HepG2 (cell line): ENCODE measurements around the gene CFAP46.

ENCODE experiments used
- CEBPG ChIP-seq: IDR thresholded peaks from 2 replicates; pipeline ENCODE4 v1.6.1; 2016
- DPF2 ChIP-seq: sonication (generic); formaldehyde crosslinking; IDR thresholded peaks from 2 replicates; pipeline ENCODE4 v1.4.0; 2020; ENCODE audit warnings: mild to moderate bottlenecking, low read depth, missing genetic modification reagents, borderline replicate concordance
- FOXO1 ChIP-seq: sonication (generic); formaldehyde crosslinking; IDR thresholded peaks from 2 replicates; pipeline ENCODE4 v1.4.0; 2020; ENCODE audit warnings: missing genetic modification reagents
- HMG20A ChIP-seq: IDR thresholded peaks from 2 replicates; pipeline ENCODE4 v1.6.1; 2016; ENCODE audit warnings: borderline replicate concordance
- JUND ChIP-seq: sonication (generic); formaldehyde crosslinking; IDR thresholded peaks from 2 replicates; pipeline ENCODE4 v1.8.0; 2022; ENCODE audit warnings: mild to moderate bottlenecking, missing genetic modification reagents
- RAD51 ChIP-seq: fragments of 450-650 bp; IDR thresholded peaks from 2 replicates; pipeline ENCODE4 v1.6.1; 2016; ENCODE audit warnings: borderline replicate concordance
- SMAD1 ChIP-seq: sonication (generic); formaldehyde crosslinking; IDR thresholded peaks from 2 replicates; pipeline ENCODE4 v1.4.0; 2020; ENCODE audit warnings: missing genetic modification reagents, low read depth, mild to moderate bottlenecking, borderline replicate concordance
- STAG1 ChIP-seq: sonication (generic); formaldehyde crosslinking; IDR thresholded peaks from 2 replicates; pipeline ENCODE4 v1.4.0; 2020; ENCODE audit warnings: missing genetic modification reagents
- TEAD2 ChIP-seq: sonication (generic); formaldehyde crosslinking; IDR thresholded peaks from 2 replicates; pipeline ENCODE4 v1.9.0; 2021; ENCODE audit warnings: missing genetic modification reagents
- XRCC5 ChIP-seq: fragments of 200-400 bp; formaldehyde crosslinking; optimal IDR thresholded peaks from 2 replicates; pipeline ENCODE3; 2017; ENCODE audit warnings: mild to moderate bottlenecking, low read length
- ZMYM4 ChIP-seq: sonication (generic); formaldehyde crosslinking; IDR thresholded peaks from 2 replicates; pipeline ENCODE4 v1.8.1; 2023; ENCODE audit warnings: mild to moderate bottlenecking, missing genetic modification reagents
- TF ChIP-seq, protein P1 (sequence below): sonication (generic); formaldehyde crosslinking; IDR thresholded peaks from 2 replicates; pipeline ENCODE4 v1.8.1; 2023; ENCODE audit warnings: missing genetic modification reagents, inconsistent platforms, borderline replicate concordance
- TF ChIP-seq, protein P2 (sequence below): sonication (generic); formaldehyde crosslinking; IDR thresholded peaks from 2 replicates; pipeline ENCODE4 v1.5.0; 2020; ENCODE audit warnings: mild to moderate bottlenecking, missing genetic modification reagents, moderate library complexity
- TF ChIP-seq, protein P3 (sequence below): sonication (generic); formaldehyde crosslinking; IDR thresholded peaks from 2 replicates; pipeline ENCODE4 v1.4.0; 2020; ENCODE audit warnings: missing genetic modification reagents, borderline replicate concordance

DNA sequence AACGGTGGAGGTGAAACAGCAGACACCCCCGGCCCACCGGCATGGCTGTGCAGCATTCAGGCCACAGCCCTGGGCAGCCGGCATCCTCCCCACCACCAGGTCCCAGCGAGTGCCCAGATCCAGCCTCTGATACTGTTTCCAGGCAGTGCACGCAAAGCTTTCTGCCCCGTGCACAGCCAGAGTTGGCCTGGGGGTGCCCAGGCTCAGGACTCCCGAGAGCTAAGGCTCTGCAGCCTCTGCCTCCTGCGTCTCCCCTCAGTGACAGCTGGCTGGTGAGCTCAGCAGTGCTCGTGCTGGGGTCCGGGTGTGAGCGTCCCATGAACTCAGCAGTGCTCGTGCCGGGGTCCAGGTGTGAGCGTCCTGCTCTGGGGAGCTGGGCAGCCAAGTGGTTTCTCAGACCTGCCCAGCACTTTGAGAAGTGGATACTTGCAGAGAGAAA lies 65.4 kb downstream of the CFAP46 start:
- no peak for TF ChIP-seq RAD51
- TF ChIP-seq HMG20A: no peak
- no peak for TF ChIP-seq SMAD1 (CRISPR knock-in tag)
- no peak for TF ChIP-seq XRCC5
- TF ChIP-seq DPF2 (CRISPR knock-in tag): no peak
- TF ChIP-seq FOXO1 (CRISPR knock-in tag): no peak
- no peak for TF ChIP-seq STAG1 (CRISPR knock-in tag)
- TF ChIP-seq, protein P1, sequence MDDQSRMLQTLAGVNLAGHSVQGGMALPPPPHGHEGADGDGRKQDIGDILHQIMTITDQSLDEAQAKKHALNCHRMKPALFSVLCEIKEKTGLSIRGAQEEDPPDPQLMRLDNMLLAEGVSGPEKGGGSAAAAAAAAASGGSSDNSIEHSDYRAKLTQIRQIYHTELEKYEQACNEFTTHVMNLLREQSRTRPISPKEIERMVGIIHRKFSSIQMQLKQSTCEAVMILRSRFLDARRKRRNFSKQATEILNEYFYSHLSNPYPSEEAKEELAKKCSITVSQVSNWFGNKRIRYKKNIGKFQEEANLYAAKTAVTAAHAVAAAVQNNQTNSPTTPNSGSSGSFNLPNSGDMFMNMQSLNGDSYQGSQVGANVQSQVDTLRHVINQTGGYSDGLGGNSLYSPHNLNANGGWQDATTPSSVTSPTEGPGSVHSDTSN (CRISPR knock-in tag): no peak
- no peak for TF ChIP-seq JUND
- TF ChIP-seq, protein P2, sequence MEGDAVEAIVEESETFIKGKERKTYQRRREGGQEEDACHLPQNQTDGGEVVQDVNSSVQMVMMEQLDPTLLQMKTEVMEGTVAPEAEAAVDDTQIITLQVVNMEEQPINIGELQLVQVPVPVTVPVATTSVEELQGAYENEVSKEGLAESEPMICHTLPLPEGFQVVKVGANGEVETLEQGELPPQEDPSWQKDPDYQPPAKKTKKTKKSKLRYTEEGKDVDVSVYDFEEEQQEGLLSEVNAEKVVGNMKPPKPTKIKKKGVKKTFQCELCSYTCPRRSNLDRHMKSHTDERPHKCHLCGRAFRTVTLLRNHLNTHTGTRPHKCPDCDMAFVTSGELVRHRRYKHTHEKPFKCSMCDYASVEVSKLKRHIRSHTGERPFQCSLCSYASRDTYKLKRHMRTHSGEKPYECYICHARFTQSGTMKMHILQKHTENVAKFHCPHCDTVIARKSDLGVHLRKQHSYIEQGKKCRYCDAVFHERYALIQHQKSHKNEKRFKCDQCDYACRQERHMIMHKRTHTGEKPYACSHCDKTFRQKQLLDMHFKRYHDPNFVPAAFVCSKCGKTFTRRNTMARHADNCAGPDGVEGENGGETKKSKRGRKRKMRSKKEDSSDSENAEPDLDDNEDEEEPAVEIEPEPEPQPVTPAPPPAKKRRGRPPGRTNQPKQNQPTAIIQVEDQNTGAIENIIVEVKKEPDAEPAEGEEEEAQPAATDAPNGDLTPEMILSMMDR (CRISPR knock-in tag): no peak
- no peak for TF ChIP-seq TEAD2 (CRISPR knock-in tag)
- TF ChIP-seq ZMYM4: no peak
- TF ChIP-seq, protein P3, sequence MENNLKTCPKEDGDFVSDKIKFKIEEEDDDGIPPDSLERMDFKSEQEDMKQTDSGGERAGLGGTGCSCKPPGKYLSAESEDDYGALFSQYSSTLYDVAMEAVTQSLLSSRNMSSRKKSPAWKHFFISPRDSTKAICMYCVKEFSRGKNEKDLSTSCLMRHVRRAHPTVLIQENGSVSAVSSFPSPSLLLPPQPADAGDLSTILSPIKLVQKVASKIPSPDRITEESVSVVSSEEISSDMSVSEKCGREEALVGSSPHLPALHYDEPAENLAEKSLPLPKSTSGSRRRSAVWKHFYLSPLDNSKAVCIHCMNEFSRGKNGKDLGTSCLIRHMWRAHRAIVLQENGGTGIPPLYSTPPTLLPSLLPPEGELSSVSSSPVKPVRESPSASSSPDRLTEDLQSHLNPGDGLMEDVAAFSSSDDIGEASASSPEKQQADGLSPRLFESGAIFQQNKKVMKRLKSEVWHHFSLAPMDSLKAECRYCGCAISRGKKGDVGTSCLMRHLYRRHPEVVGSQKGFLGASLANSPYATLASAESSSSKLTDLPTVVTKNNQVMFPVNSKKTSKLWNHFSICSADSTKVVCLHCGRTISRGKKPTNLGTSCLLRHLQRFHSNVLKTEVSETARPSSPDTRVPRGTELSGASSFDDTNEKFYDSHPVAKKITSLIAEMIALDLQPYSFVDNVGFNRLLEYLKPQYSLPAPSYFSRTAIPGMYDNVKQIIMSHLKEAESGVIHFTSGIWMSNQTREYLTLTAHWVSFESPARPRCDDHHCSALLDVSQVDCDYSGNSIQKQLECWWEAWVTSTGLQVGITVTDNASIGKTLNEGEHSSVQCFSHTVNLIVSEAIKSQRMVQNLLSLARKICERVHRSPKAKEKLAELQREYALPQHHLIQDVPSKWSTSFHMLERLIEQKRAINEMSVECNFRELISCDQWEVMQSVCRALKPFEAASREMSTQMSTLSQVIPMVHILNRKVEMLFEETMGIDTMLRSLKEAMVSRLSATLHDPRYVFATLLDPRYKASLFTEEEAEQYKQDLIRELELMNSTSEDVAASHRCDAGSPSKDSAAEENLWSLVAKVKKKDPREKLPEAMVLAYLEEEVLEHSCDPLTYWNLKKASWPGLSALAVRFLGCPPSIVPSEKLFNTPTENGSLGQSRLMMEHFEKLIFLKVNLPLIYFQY (CRISPR knock-in tag): no peak
- no peak for TF ChIP-seq CEBPG (CRISPR knock-in tag)
